Ammon's horn (tissue), 1 donor: Measurements from ENCODE around the gene TRPT1.

Experiments
- DNase-seq: peaks from one replicate; pipeline ENCODE4 v3.0.0-alpha.2; 2016; ENCODE audit warnings: low spot score

Gene TRPT1

GRCh38 chr11:64208086-64208795 lies 17.7 kb downstream of the TRPT1 start:
- DNase-seq: no peak

- DNase-seq: peak; percentile 68
These were observed 18.5 kb downstream of the TRPT1 start for GRCh38 chr11:64207256-64208085.

GRCh38 chr11:64206457-64207255 lies 19.3 kb downstream of the TRPT1 start, which contains the start of gene FERMT3:
Gene FERMT3 (plus strand): TSS chr11:64206721. CDS start chr11:64207365, 644 bp downstream.
- DNase-seq: no peak

- peak; percentile 95 for DNase-seq
These were observed 21.5 kb downstream of the TRPT1 start for GRCh38 chr11:64204464-64204989.

GRCh38 chr11:64204080-64204440 lies 21.9 kb downstream of the TRPT1 start:
- no peak for DNase-seq

- no peak for DNase-seq
These were observed 22.4 kb downstream of the TRPT1 start for GRCh38 chr11:64203421-64204079.

GRCh38 chr11:64202992-64203391 lies 23.0 kb downstream of the TRPT1 start:
- DNase-seq: no peak

GRCh38 chr11:64201543-64201942 lies 24.4 kb downstream of the TRPT1 start:
- no peak for DNase-seq

GRCh38 chr11:64198511-64198910 lies 27.5 kb downstream of the TRPT1 start:
- no peak for DNase-seq

GRCh38 chr11:64196626-64197025 lies 29.4 kb downstream of the TRPT1 start:
- no peak for DNase-seq

GRCh38 chr11:64192434-64192833 lies 33.6 kb downstream of the TRPT1 start:
- DNase-seq: no peak

- no peak for DNase-seq
These were observed 39.4 kb downstream of the TRPT1 start for GRCh38 chr11:64186492-64187165.

- DNase-seq: peak; percentile 100
These were observed 40.1 kb downstream of the TRPT1 start, which contains the start of gene STIP1 for GRCh38 chr11:64185693-64186491. Gene STIP1 (plus strand): TSS chr11:64186171. CDS start chr11:64186262, 91 bp downstream.

- DNase-seq: peak; percentile 90
These were observed 40.8 kb downstream of the TRPT1 start for GRCh38 chr11:64185175-64185692.

GRCh38 chr11:64183890-64184289 lies 42.1 kb downstream of the TRPT1 start:
- no peak for DNase-seq

GRCh38 chr11:64181506-64182411 lies 44.2 kb downstream of the TRPT1 start:
- peak; percentile 98 for DNase-seq

- no peak for DNase-seq
These were observed 45.1 kb downstream of the TRPT1 start for GRCh38 chr11:64180891-64181290.

- no peak for DNase-seq
These were observed 46.9 kb downstream of the TRPT1 start for GRCh38 chr11:64178951-64179639.
